ENCODE data around the gene IL2RA. TPM values are rescaled to one million over a fixed set of nuclear protein-coding genes. Genes with fewer than 3 reads are reported as not detected.

IL2RA gene
- polyA plus RNA-seq, 3 donors: 0.06 TPM; not detected in 2

DNA sequence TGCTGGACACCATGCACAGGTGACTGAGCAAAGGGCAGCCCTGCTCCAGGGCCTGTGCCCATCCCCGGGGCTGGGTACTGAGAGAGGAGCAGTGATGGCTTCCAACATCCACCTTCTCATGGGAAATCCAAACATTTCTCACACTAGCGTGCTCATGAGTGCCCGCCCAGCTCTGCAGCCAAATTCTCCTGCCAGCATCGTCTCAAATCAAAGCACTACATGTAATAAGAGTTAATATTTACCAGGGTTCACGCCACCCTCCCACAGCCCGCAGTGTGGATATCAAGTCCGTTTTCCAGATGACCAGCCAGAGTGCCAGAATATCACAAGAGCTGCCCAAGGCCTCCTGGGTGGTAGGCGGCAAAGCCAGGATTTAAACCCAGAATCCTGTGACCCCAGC, 96.9 kb downstream of the IL2RA start:
- Mint-ChIP-seq H3K4me3 (no peak overlapping the region), H3K36me3 (peaks cover 63 to 68% of the 10 kb centered on the region in 2 donors), H3K4me1 (peaks cover 2% of the 10 kb centered on the region), H3K27ac (peak overlapping the region in 1 of 7 donors; percentile 8), H3K27me3 (ENCODE audit: low read depth in 3 of 3) (peaks cover 0 to 2% (median 0%) of the 10 kb centered on the region in 3 donors), H3K9me3 (no peaks in the 10 kb centered on the region)
- Histone ChIP-seq H3K79me2 (ENCODE audit: insufficient read depth, low read length) (peaks cover 20% of the 10 kb centered on the region), H3K4me2 (replicated peaks; ENCODE audit: extremely low read depth, low read length, poor library complexity, severe bottlenecking) (no peak overlapping the region), H3K27ac (ENCODE audit: low read depth in 1 of 2, low read length in 2 of 2) (no peak overlapping the region), H3K4me3 (replicated peaks in 1 of 3; ENCODE audit: low read depth in 2 of 3, low read length in 3 of 3) (no peak overlapping the region), H4K20me1 (ENCODE audit: insufficient read depth, low read length) (peaks cover 46% of the 10 kb centered on the region), H2AFZ (ENCODE audit: insufficient read depth, low read depth, low read length, poor library complexity, severe bottlenecking) (no peak overlapping the region), H3K27me3 (ENCODE audit: control insufficient read depth in 2 of 2, insufficient read depth in 2 of 2, low read length in 2 of 2) (no peaks in the 10 kb centered on the region), H3K9me3 (replicated peaks in 1 of 2; ENCODE audit: control insufficient read depth in 1 of 2, insufficient read depth in 1 of 2, low read length in 2 of 2) (no peaks in the 10 kb centered on the region), H3K9ac (ENCODE audit: insufficient read depth, low read length, poor library complexity, severe bottlenecking) (no peak overlapping the region), H3K36me3 (replicated peaks in 1 of 2; ENCODE audit: control insufficient read depth in 1 of 2, insufficient read depth in 2 of 2, low read length in 2 of 2) (peaks cover 31 to 75% of the 10 kb centered on the region in 2 donors), H3K4me1 (ENCODE audit: control insufficient read depth in 1 of 2, insufficient read depth in 2 of 2, low read length in 2 of 2) (no peaks in the 10 kb centered on the region)
- TF ChIP-seq, protein P1, sequence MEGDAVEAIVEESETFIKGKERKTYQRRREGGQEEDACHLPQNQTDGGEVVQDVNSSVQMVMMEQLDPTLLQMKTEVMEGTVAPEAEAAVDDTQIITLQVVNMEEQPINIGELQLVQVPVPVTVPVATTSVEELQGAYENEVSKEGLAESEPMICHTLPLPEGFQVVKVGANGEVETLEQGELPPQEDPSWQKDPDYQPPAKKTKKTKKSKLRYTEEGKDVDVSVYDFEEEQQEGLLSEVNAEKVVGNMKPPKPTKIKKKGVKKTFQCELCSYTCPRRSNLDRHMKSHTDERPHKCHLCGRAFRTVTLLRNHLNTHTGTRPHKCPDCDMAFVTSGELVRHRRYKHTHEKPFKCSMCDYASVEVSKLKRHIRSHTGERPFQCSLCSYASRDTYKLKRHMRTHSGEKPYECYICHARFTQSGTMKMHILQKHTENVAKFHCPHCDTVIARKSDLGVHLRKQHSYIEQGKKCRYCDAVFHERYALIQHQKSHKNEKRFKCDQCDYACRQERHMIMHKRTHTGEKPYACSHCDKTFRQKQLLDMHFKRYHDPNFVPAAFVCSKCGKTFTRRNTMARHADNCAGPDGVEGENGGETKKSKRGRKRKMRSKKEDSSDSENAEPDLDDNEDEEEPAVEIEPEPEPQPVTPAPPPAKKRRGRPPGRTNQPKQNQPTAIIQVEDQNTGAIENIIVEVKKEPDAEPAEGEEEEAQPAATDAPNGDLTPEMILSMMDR (IDR thresholded peaks at IDR 0.05): no peak
- WGBS (ENCODE audit: insufficient coverage): 97% methylated on average over 5 of the region's 8 CpGs
- DNase-seq: no peak
- intact Hi-C loops (cut with micrococcal nuclease): no loop called here

DNA sequence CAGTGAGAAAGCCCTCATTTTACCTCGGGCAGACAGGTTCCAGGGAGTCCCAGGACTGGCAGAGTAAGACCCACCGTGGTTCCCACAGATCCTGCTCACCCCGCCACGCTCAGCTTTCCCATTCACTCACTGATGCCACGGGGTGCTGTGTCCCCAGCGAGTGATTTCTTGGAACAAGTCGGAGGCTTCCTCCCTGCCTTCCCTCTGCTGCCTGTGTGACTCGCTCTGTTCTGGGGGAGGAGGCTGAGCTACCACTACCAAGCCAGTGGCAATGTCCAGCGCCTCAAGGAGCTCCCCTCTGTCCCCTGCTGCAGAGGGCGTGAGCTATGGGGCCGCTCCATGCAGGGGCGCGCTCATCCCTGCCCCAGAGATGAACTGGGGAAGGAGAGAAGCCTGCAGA, 97.4 kb downstream of the IL2RA start:
- Mint-ChIP-seq H3K4me3 (no peak overlapping the region), H3K9me3 (no peaks in the 10 kb centered on the region), H3K27me3 (ENCODE audit: low read depth in 3 of 3) (peaks cover 0 to 2% (median 0%) of the 10 kb centered on the region in 3 donors), H3K27ac (peak overlapping the region in 2 of 7 donors; percentile 60 to 79), H3K36me3 (peaks cover 66 to 73% of the 10 kb centered on the region in 2 donors), H3K4me1 (no peaks in the 10 kb centered on the region)
- Histone ChIP-seq H3K4me2 (replicated peaks; ENCODE audit: extremely low read depth, low read length, poor library complexity, severe bottlenecking) (no peak overlapping the region), H3K9me3 (replicated peaks in 1 of 2; ENCODE audit: control insufficient read depth in 1 of 2, insufficient read depth in 1 of 2, low read length in 2 of 2) (no peaks in the 10 kb centered on the region), H3K9ac (ENCODE audit: insufficient read depth, low read length, poor library complexity, severe bottlenecking) (no peak overlapping the region), H2AFZ (ENCODE audit: insufficient read depth, low read depth, low read length, poor library complexity, severe bottlenecking) (no peak overlapping the region), H3K4me3 (replicated peaks in 1 of 3; ENCODE audit: low read depth in 2 of 3, low read length in 3 of 3) (no peak overlapping the region), H3K27ac (ENCODE audit: low read depth in 1 of 2, low read length in 2 of 2) (no peak overlapping the region), H4K20me1 (ENCODE audit: insufficient read depth, low read length) (peaks cover 49% of the 10 kb centered on the region), H3K79me2 (ENCODE audit: insufficient read depth, low read length) (peaks cover 14% of the 10 kb centered on the region), H3K27me3 (ENCODE audit: control insufficient read depth in 2 of 2, insufficient read depth in 2 of 2, low read length in 2 of 2) (no peaks in the 10 kb centered on the region), H3K36me3 (replicated peaks in 1 of 2; ENCODE audit: control insufficient read depth in 1 of 2, insufficient read depth in 2 of 2, low read length in 2 of 2) (peaks cover 36 to 80% of the 10 kb centered on the region in 2 donors), H3K4me1 (ENCODE audit: control insufficient read depth in 1 of 2, insufficient read depth in 2 of 2, low read length in 2 of 2) (no peaks in the 10 kb centered on the region)
- DNase-seq: no peak
- intact Hi-C loops (cut with micrococcal nuclease): no loop called here
- TF ChIP-seq, protein P1 (IDR thresholded peaks at IDR 0.05): no peak
- 87% methylated on average over 3 of the region's 13 CpGs for WGBS (ENCODE audit: insufficient coverage)
